Measurements from ENCODE around the gene SUCO. TPM values are rescaled to one million over a fixed set of nuclear protein-coding genes. Genes with fewer than 3 reads are reported as not detected.

SUCO gene
- total RNA-seq, 1 donor, result 144 TPM

DNA sequence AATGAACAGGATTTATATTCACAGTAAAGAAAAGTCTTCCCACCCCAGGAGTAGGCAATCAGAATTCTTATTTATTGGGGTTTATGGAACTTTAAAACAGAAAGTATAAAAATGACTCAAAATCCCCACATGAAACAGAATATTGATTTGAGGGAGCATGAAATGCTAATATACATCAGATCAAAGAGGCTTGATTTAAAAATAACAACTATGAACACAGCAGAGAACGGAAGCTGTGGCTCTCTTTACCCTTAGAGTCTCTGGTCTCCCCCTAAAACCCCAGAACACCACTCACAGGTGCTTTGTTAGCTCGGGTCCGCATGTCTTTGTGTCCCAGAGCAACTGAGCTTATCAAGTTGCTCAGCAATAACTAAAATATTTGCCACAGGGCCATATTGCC, 94.8 kb downstream of the SUCO start:
- peaks cover 28% of the 10 kb centered on the region for H3K4me1 ChIP-seq (ENCODE audit: insufficient read depth, low read length)
- H3K4me3 ChIP-seq (ENCODE audit: low read length), result no peak overlapping the region
- H3K27me3 ChIP-seq (ENCODE audit: insufficient read depth, low read length), result no peaks in the 10 kb centered on the region
- H3K9me3 ChIP-seq (ENCODE audit: low read depth, low read length), result no peaks in the 10 kb centered on the region

DNA sequence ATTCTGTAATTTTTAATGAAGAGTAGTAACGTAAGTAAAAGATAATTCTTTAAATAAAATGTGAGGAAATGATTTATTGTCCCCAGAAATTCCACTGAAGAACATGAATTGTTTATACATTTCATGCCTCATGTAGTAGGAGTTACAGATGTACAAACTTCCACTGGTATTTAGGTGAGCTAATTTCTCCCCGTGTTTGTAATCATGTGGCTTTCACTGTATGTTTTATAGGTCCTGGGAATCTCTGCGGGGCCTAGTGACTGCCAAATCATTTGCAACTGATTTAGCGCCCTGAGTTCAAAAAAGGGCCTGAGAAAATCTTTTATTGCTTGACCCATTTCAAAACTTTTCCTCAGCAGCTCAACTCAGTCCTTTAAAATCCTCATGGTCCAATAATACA, 95.5 kb downstream of the SUCO start:
- Histone ChIP-seq H3K9me3 (ENCODE audit: low read depth, low read length) (no peaks in the 10 kb centered on the region), H3K27me3 (ENCODE audit: insufficient read depth, low read length) (no peaks in the 10 kb centered on the region), H3K4me3 (ENCODE audit: low read length) (no peak overlapping the region), H3K4me1 (ENCODE audit: insufficient read depth, low read length) (peaks cover 28% of the 10 kb centered on the region)

DNA sequence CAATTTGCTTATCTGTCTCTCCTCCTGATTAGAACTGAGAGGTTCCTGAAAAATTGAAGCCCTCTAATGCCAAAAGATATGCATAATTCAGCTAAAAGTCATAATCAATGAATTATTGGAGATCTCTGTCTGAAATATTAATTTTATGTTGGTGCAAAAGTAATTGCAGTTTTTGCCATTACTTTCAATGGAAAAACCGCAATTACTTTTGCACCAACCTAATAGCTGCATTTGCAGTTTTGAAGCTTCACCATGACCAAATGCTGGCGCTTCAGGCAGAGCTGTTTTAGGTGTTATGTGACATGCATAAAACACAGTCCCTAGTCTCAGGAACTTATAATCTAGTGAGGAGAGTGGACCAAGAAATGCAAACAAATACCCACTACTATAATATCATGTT, 96.2 kb downstream of the SUCO start:
- Histone ChIP-seq H3K27me3 (ENCODE audit: insufficient read depth, low read length) (no peaks in the 10 kb centered on the region), H3K4me1 (ENCODE audit: insufficient read depth, low read length) (peaks cover 28% of the 10 kb centered on the region), H3K9me3 (ENCODE audit: low read depth, low read length) (no peaks in the 10 kb centered on the region), H3K4me3 (ENCODE audit: low read length) (no peak overlapping the region)

DNA sequence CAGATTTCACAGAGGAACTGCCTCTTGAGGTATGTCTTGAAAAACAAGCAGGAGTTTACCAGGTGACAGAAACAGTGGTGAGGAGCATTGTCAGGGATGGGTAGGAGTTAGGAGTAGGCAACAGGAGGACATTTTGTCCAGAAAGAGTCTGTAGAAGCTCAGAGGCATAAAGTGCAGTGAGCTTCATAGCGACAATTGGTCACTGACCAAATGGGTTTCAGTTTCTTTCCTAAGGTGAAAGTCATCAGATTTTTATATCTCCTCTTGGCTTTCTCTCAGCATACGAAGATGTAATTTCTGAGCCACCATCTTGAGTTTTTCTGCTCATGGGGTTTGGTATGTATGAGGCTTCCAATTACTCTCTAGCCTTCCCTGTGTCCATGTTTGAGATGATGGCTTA, 96.7 kb downstream of the SUCO start:
- Histone ChIP-seq H3K4me3 (ENCODE audit: low read length) (no peak overlapping the region), H3K9me3 (ENCODE audit: low read depth, low read length) (no peaks in the 10 kb centered on the region), H3K4me1 (ENCODE audit: insufficient read depth, low read length) (peaks cover 28% of the 10 kb centered on the region), H3K27me3 (ENCODE audit: insufficient read depth, low read length) (no peaks in the 10 kb centered on the region)

DNA sequence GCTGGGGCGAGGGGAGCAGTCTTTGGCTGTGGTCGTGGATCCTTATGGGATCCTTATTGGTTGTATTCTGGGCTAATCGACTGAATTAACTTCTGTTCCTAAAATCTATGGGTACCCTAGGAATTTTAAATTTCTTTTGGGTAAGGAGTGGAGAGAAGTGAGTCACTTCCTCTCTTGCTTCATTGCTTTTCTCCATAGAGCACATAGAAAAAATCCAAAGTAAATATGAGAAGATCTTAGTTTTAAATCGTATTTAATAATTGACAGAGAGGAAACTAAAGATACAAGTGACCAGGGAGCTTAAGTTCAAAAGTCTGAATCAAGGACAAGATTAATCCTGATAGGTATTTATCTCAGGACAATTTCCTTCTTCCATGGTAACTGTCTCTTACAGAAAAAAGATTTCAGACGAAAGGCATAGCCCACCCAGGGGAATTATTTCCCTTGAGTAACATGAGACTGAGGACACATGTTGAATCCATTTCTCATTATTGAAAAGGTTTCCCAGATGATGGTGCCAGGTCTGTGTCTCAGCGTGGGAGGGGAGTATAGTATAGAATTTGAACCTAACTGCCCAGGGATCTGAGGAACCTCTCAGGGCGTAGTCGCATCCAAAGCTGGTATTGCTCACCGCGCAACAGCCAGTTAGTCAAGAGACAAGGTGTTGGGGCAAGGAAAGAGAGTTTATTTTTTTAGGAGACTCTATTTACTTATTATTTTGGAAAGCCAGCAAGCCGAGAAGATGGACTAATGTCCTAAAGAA, 97.3 kb downstream of the SUCO start:
- no peaks in the 10 kb centered on the region for H3K27me3 ChIP-seq (ENCODE audit: insufficient read depth, low read length)
- peaks cover 25% of the 10 kb centered on the region for H3K4me1 ChIP-seq (ENCODE audit: insufficient read depth, low read length)
- no peaks in the 10 kb centered on the region for H3K9me3 ChIP-seq (ENCODE audit: low read depth, low read length)
- H3K4me3 ChIP-seq (ENCODE audit: low read length), result no peak overlapping the region

DNA sequence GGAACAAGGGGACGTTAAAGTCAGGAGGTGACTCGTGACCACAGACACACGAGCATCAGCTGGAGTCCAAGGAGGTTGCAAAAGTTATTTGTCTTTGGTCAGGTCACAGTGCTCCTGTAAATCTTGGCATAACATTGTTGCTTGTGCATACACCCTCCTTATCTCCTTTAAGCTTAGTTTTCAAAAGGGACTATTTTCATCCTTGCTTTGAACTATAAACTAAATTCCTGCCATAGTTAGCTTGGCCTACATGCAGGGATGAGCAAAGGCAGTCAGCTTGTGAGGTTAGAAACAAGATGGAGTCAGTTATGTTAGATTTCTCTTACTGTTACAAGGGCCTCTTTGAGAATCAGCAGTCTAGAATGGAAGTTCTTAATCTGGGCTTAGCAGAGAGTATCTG, 97.9 kb downstream of the SUCO start:
- H3K9me3 ChIP-seq (ENCODE audit: low read depth, low read length), result no peaks in the 10 kb centered on the region
- no peaks in the 10 kb centered on the region for H3K27me3 ChIP-seq (ENCODE audit: insufficient read depth, low read length)
- no peak overlapping the region for H3K4me3 ChIP-seq (ENCODE audit: low read length)
- peaks cover 19% of the 10 kb centered on the region for H3K4me1 ChIP-seq (ENCODE audit: insufficient read depth, low read length)

DNA sequence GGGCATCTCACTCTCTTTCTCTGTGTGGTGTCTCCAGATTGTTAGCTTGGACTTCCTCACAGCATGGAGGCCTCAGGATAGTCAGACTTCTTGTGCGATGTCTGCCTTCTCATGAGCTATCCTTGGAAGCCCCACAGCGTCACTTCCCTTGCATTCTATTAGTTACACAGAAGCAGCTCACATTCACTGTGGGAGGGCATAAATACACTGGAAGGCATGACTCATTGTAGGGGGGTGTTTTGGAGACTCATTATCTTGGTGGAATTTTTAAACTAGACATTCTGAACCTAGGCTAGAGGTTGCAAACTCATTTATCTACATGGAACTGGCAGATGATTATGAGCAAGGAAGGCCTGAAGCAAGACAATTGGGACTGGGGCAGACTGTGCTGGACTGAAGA, 104.6 kb downstream of the SUCO start:
- Histone ChIP-seq H3K4me1 (ENCODE audit: insufficient read depth, low read length) (peaks cover 33% of the 10 kb centered on the region), H3K4me3 (ENCODE audit: low read length) (no peak overlapping the region), H3K27me3 (ENCODE audit: insufficient read depth, low read length) (no peaks in the 10 kb centered on the region)

DNA sequence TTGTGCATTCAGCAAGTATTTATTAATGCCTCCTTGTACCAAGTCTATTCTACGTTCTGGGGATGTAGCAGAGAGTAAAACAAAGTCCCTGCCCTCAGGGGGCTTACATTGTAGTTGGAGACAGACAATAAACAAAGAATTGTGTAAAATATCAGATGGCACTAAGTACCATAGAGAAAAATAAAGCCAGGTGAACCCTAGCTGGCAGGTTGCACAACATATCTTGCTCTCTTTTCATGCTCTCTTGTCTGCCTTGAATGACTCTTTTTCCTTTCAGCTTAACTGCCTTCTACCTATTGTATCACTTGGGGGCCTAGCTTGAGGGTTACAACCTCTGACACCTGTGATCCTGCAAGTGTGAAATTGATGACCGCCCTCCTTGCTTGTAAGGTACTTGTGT, 105.3 kb downstream of the SUCO start:
- peaks cover 39% of the 10 kb centered on the region for H3K4me1 ChIP-seq (ENCODE audit: insufficient read depth, low read length)

More for the DNA sequence above, 104.6 kb downstream of the SUCO start:
- H3K9me3 ChIP-seq (ENCODE audit: low read depth, low read length), result no peaks in the 10 kb centered on the region

DNA sequence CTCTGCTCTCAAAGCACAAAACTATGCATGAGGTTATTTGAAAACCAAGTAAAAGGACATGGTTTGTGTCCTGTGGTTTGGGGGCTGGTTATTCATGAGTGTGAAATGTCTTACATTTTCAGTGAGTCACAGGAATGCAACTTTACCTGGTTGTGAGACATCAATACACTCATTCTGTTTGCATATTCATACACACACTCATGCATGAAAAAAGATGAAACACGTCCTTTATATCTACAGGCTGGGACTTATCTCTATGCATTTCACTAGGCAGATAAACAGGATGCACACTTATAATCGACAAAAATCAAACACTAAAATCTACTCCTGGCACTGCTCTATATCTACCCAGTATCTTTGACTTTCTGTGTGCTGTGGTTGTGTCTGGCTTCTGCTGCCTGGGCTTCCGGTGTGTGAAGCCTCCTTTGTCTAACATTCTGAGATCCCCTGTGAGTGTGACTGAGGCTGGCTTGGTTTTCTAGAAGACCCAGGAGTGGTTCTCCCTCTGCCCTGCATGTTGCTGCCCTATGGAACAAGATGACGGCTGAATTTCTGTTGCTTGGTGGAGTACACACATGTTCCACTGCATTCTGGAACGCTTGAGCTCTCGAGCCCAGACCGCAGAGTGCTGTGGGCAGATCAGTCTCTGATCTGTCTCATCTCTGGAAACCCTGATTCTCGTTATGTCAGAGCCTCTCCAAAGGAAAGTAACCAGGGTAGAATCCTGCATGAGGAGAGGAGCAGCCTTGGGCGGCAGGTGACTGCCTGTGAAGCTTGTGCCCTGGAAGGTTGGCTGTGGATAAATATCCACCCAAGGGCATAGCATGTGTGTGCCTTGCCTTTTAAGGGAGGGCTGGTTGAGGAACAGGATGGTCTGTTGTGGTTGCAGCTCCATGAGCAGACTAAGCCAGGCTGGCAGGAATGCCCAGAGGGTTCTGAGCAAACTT, 106.2 kb downstream of the SUCO start:
- no peaks in the 10 kb centered on the region for H3K27me3 ChIP-seq (ENCODE audit: insufficient read depth, low read length)
- no peak overlapping the region for H3K4me3 ChIP-seq (ENCODE audit: low read length)
- H3K9me3 ChIP-seq (ENCODE audit: low read depth, low read length), result no peaks in the 10 kb centered on the region
- peaks cover 49% of the 10 kb centered on the region for H3K4me1 ChIP-seq (ENCODE audit: insufficient read depth, low read length)

More for the DNA sequence above, 105.3 kb downstream of the SUCO start:
- H3K27me3 ChIP-seq (ENCODE audit: insufficient read depth, low read length), result no peaks in the 10 kb centered on the region
- H3K9me3 ChIP-seq (ENCODE audit: low read depth, low read length), result no peaks in the 10 kb centered on the region
- H3K4me3 ChIP-seq (ENCODE audit: low read length), result no peak overlapping the region

DNA sequence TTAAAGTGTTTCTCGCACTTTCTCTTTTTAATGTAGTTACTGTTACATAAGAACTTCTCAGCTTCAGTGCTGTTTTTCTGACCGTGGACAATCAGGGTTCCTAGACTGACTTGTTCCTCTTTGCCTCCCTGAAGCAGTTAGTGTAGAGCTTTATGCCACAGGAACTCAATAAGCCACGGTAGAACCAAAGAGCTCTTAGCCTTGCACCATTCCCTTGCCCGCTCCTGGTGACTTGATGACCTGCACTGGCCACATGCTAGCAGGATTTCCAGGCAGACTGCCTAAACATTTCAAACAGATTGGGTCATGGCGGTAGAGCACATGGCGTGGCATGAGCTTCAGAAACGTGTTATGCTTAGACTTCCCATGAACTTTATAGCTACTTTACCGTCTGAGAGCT, 107.2 kb downstream of the SUCO start:
- H3K4me1 ChIP-seq (ENCODE audit: insufficient read depth, low read length), result peaks cover 54% of the 10 kb centered on the region
- H3K27me3 ChIP-seq (ENCODE audit: insufficient read depth, low read length), result no peaks in the 10 kb centered on the region
- H3K9me3 ChIP-seq (ENCODE audit: low read depth, low read length), result no peaks in the 10 kb centered on the region
- H3K4me3 ChIP-seq (ENCODE audit: low read length), result no peak overlapping the region

DNA sequence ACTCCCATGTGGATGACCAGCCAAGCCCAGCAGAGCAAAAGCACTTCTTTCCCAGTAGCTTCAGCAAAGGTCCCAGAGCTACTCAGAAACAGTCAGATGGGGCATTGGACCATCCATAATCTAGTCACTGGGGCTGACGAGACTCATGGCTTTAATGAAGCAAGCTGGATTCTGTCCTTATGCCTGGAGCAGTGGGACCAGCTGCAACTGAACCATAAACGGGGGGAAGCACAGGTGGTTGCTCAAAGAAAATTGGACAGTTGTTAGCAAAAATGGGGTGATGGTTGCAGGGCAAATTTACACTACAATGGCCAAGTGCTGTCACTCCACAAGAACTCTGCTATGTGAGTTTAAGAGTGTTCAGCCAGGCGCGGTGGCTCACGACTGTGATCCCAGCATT, 108.5 kb downstream of the SUCO start:
- Histone ChIP-seq H3K4me3 (ENCODE audit: low read length) (no peak overlapping the region), H3K9me3 (ENCODE audit: low read depth, low read length) (no peaks in the 10 kb centered on the region), H3K27me3 (ENCODE audit: insufficient read depth, low read length) (no peaks in the 10 kb centered on the region), H3K4me1 (ENCODE audit: insufficient read depth, low read length) (peaks cover 54% of the 10 kb centered on the region)

DNA sequence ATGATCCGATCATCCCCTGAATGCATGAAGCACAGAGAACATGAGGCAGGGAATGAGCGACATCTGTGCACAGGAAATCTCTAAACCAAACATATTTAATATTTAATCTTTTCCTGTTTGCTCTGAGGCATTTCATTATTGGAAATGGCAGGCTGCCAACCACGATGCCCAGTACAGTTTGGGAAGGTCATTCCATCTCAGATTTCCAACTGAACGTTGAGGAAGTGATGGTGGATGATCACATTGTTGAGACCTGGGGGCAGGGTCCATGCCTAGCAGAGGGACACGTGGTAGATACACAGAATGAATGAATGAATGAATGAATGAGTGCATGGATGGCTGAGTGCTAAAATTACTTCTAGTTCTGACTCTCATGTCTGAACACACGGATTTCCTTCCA, 110.0 kb downstream of the SUCO start:
- Histone ChIP-seq H3K4me3 (ENCODE audit: low read length) (no peak overlapping the region), H3K9me3 (ENCODE audit: low read depth, low read length) (no peaks in the 10 kb centered on the region), H3K4me1 (ENCODE audit: insufficient read depth, low read length) (peaks cover 58% of the 10 kb centered on the region), H3K27me3 (ENCODE audit: insufficient read depth, low read length) (no peaks in the 10 kb centered on the region)

DNA sequence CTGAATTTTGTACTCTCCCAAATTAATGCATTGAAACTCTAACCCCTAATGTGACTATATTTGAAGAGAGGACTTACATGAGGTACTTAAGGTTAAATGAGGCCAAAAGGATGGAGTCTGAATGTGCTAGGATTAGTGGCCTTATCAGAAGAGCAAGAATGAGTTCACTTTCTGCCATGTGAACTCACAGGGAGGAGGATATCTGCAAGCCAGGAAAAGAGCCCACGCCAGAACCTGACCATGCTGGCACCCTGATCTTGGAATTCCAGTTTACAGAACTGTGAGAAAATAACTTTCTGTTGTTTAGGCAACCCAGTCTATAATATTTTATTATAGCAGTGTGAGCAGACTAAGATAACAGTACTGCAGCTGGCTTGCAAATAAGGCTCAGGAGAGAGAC, 113.7 kb downstream of the SUCO start:
- Histone ChIP-seq H3K4me1 (ENCODE audit: insufficient read depth, low read length) (peaks cover 32% of the 10 kb centered on the region), H3K9me3 (ENCODE audit: low read depth, low read length) (no peaks in the 10 kb centered on the region), H3K27me3 (ENCODE audit: insufficient read depth, low read length) (no peaks in the 10 kb centered on the region), H3K4me3 (ENCODE audit: low read length) (no peak overlapping the region)

DNA sequence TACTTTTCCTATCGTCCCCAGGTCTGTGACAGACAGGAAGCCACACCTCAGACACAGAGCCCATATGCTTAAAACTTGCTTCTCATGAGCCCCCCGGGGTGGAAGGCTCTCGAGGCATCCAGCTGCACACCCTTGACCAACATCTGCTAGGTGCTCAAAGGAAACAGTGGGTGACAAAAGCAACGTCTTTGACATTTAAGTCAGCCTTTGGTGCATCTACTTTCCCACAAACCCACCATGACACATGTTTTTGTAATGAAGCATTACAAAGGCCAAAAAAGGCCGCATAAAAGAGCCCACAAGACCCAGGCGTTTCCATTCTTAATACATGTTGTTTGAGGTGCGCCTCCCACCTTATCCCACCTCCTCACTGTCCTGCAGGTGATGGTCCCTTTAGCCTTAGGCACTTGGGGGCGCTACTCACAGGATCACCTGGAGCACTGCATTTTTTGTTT, 114.2 kb downstream of the SUCO start:
- H3K4me3 ChIP-seq (ENCODE audit: low read length), result no peak overlapping the region
- H3K27me3 ChIP-seq (ENCODE audit: insufficient read depth, low read length), result no peaks in the 10 kb centered on the region
- H3K9me3 ChIP-seq (ENCODE audit: low read depth, low read length), result no peaks in the 10 kb centered on the region
- H3K4me1 ChIP-seq (ENCODE audit: insufficient read depth, low read length), result peaks cover 32% of the 10 kb centered on the region

DNA sequence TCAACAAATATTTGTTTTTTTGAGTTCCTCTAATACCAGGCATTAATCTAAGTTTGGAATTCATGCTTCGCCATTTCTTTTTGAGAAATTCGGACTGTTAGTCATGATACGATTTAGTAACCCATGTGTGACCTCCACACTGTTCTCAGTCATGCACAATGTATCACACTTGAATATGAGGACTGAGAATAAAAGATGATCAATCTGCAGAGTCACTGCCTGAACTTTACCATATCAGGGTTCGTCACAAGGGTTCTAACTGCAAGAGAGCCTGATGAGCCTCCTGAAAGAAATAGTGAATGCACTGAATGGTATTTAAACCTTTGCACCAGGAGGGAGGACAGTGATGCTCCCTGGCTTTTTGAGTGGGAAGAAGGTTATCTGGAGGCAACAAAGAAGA, 115.0 kb downstream of the SUCO start:
- Histone ChIP-seq H3K4me3 (ENCODE audit: low read length) (no peak overlapping the region), H3K4me1 (ENCODE audit: insufficient read depth, low read length) (peaks cover 29% of the 10 kb centered on the region), H3K9me3 (ENCODE audit: low read depth, low read length) (no peaks in the 10 kb centered on the region), H3K27me3 (ENCODE audit: insufficient read depth, low read length) (no peaks in the 10 kb centered on the region)
